ENCODE measurements around the gene IRGQ.
A peak's percentile ranks its signal among the peaks of the same experiment; 100 is the strongest.

Gene IRGQ

GRCh38 chr19:43599635-43600295, 3.8 kb upstream of the IRGQ start:
- DNase-seq (ENCODE audit: low read depth in 2 of 2), result no peak
- H3K4me3 ChIP-seq (replicated peaks in 1 of 2; ENCODE audit: low read depth in 2 of 2, low read length in 2 of 2), result no peak overlapping the region
- TF ChIP-seq CTCF (IDR thresholded peaks at IDR 0.05; ENCODE audit: low read depth, low read length), result no peak

- TF ChIP-seq CTCF (IDR thresholded peaks at IDR 0.05; ENCODE audit: low read depth, low read length), result no peak
- no peak for DNase-seq (ENCODE audit: low read depth in 2 of 2)
- no peak overlapping the region for H3K4me3 ChIP-seq (replicated peaks in 1 of 2; ENCODE audit: low read depth in 2 of 2, low read length in 2 of 2)
Observed at GRCh38 chr19:43598445-43599240, 2.7 kb upstream of the IRGQ start.

- no peak for DNase-seq (ENCODE audit: low read depth in 2 of 2)
- TF ChIP-seq CTCF (IDR thresholded peaks at IDR 0.05; ENCODE audit: low read depth, low read length), result no peak
- H3K4me3 ChIP-seq (replicated peaks in 1 of 2; ENCODE audit: low read depth in 2 of 2, low read length in 2 of 2), result peak overlapping the region in 1 of 2 donors; percentile 58
Observed at GRCh38 chr19:43597876-43598275, 1.9 kb upstream of the IRGQ start.

GRCh38 chr19:43596842-43597461, 1.0 kb upstream of the IRGQ start:
- TF ChIP-seq CTCF (IDR thresholded peaks at IDR 0.05; ENCODE audit: low read depth, low read length), result no peak
- H3K4me3 ChIP-seq (replicated peaks in 1 of 2; ENCODE audit: low read depth in 2 of 2, low read length in 2 of 2), result peak overlapping the region; percentile 58 to 79
- peak in 1 of 2 donors; percentile 5 for DNase-seq (ENCODE audit: low read depth in 2 of 2)

GRCh38 chr19:43595605-43595998, 332 bp downstream of the IRGQ start:
- H3K4me3 ChIP-seq (replicated peaks in 1 of 2; ENCODE audit: low read depth in 2 of 2, low read length in 2 of 2), result peak overlapping the region; percentile 61 to 78
- no peak for DNase-seq (ENCODE audit: low read depth in 2 of 2)
- TF ChIP-seq CTCF (IDR thresholded peaks at IDR 0.05; ENCODE audit: low read depth, low read length), result no peak

- peak overlapping the region; percentile 61 to 78 for H3K4me3 ChIP-seq (replicated peaks in 1 of 2; ENCODE audit: low read depth in 2 of 2, low read length in 2 of 2)
- TF ChIP-seq CTCF (IDR thresholded peaks at IDR 0.05; ENCODE audit: low read depth, low read length), result peak; percentile 97
- peak; percentile 70 to 77 for DNase-seq (ENCODE audit: low read depth in 2 of 2)
Observed at GRCh38 chr19:43594710-43595604, 977 bp downstream of the IRGQ start.
